ENCODE data around the gene FASTKD3. TPM values are rescaled to one million over a fixed set of nuclear protein-coding genes. Genes with fewer than 3 reads are reported as not detected.

FASTKD3 gene
- polyA plus RNA-seq, 1 donor, result 29.5 TPM

Other genes starting within 250 kb of the FASTKD3 start
- gene CFAP90, start 17.9 kb downstream of the FASTKD3 start, polyA plus RNA-seq (ENCODE audit: insufficient read length), result 4.5 TPM
- gene MTRR, start 117 bp upstream of the FASTKD3 start, polyA plus RNA-seq (ENCODE audit: insufficient read length), result 62.1 TPM